HL-60 (cell line): Measurements from ENCODE around the gene ITGA3.

ENCODE experiments used
- DNase-seq, 2 experiments: peaks; one replicate each; pipeline ENCODE4 v3.0.0-alpha.2; 2010 to 2020; ENCODE audit warnings: low read depth in 1 of 2, low spot score in 1 of 2
- H3K27ac ChIP-seq: fragments of 250-450 bp; sonication (Bioruptor Pico); replicated peaks from 2 replicates; pipeline ENCODE4 v1.5.1; 2020; ENCODE audit warnings: mild to moderate bottlenecking, moderate library complexity
- H3K27me3 ChIP-seq: fragments of 250-450 bp; sonication (Bioruptor Pico); 2 replicates; pipeline ENCODE4 v1.5.1; 2021; ENCODE audit warnings: mild to moderate bottlenecking, moderate library complexity; ENCODE audit not compliant: insufficient read depth, poor library complexity, severe bottlenecking
- H3K4me3 ChIP-seq: replicated peaks from 2 replicates; pipeline ENCODE4 v1.5.1; 2011; ENCODE audit warnings: mild to moderate bottlenecking, control low read depth, low read length; ENCODE audit not compliant: insufficient read depth
- CTCF ChIP-seq: IDR thresholded peaks from one replicate; pipeline ENCODE4 v1.5.1; 2011; ENCODE audit warnings: low read length, control low read depth, inconsistent platforms; ENCODE audit not compliant: insufficient read depth
- GABPA ChIP-seq: IDR thresholded peaks from 2 replicates; pipeline ENCODE4 v1.6.1; 2012; ENCODE audit warnings: low read depth
- POLR2AphosphoS5 ChIP-seq: IDR thresholded peaks from 2 replicates; pipeline ENCODE4 v1.6.1; 2012; ENCODE audit warnings: low read depth
- REST ChIP-seq: IDR thresholded peaks from 2 replicates; pipeline ENCODE4 v1.6.1; 2012; ENCODE audit warnings: low read depth; ENCODE audit not compliant: insufficient replicate concordance
- SPI1 ChIP-seq: IDR thresholded peaks from 2 replicates; pipeline ENCODE4 v1.6.1; 2012; ENCODE audit warnings: low read depth, mild to moderate bottlenecking, borderline replicate concordance

ITGA3 gene

GRCh38 chr17:50133028-50133768, 77.3 kb downstream of the ITGA3 start:
- Histone ChIP-seq H3K27ac (no peak overlapping the region), H3K4me3 (no peak overlapping the region), H3K27me3 (peaks cover 23% of the 10 kb centered on the region)
- no peak for DNase-seq
- no peak for TF ChIP-seq REST
- no peak for TF ChIP-seq GABPA
- TF ChIP-seq SPI1: no peak
- TF ChIP-seq CTCF: no peak
- TF ChIP-seq POLR2AphosphoS5: no peak; the same call in 1 of the 2 replicates

- TF ChIP-seq POLR2AphosphoS5: no peak
- TF ChIP-seq REST: no peak
- no peak for TF ChIP-seq GABPA
- no peak for TF ChIP-seq CTCF
- no peak for TF ChIP-seq SPI1
- peaks cover 19% of the 10 kb centered on the region for H3K27me3 ChIP-seq
- no peak for DNase-seq
- no peak overlapping the region for H3K4me3 ChIP-seq
- no peak overlapping the region for H3K27ac ChIP-seq
Observed at GRCh38 chr17:50133769-50134099, 77.8 kb downstream of the ITGA3 start.

DNA sequence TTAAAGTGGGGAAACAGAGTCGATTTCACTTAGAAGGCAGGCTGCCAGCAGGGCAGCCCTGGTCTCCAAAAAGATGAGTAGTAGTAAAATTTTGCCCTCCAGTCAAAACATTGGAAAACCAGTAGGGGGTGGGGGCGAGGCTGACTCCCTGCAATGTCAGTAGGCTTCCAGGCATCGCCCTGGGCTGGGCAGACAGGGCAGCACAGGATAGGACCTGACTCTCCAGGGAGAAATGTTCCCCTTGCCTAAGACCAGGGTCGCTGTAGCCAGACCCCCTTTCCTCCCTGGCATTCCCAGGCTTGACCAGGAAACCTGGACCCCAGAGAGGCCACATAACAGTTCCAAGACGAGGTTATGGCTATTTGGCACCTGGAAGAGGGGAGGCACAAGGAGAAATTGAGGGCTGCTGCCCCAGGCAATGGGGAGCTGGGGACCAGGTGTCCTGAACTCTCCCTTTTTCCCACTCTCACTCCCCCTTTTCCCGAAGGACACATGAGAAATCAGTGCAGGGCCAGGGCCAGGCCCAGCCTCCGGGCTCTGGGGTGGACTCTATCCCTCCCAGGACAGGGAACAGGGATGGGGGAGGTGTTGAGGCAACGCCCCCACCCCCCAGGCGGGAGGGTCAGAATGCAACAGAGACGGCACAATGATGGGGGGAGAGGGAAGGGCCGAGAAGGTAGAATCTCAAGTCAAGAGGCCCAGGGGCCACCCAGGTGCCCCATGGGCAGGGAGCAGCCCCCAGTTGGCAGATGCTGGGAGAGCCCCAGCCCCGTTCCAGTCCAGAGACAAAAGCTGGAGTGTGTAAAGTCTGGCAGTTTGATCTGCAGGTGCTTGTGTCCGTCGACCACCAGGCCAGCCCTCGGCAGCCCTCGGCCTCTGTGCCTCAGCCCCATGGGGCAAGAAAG, 78.5 kb downstream of the ITGA3 start:
- Histone ChIP-seq H3K27me3 (peaks cover 13% of the 10 kb centered on the region), H3K4me3 (no peak overlapping the region), H3K27ac (no peak overlapping the region)
- TF ChIP-seq REST: no peak
- no peak for TF ChIP-seq SPI1
- TF ChIP-seq GABPA: no peak
- TF ChIP-seq POLR2AphosphoS5: no peak
- no peak for TF ChIP-seq CTCF
- DNase-seq: no peak
